Measurements from ENCODE around the gene MAML2. TPM values are rescaled to one million over a fixed set of nuclear protein-coding genes. Genes with fewer than 3 reads are reported as not detected.
A peak's percentile ranks its signal among the peaks of the same experiment; 100 is the strongest.

MAML2 gene
- total RNA-seq (2021; ENCODE audit: unreplicated experiment) (2.9 TPM), Bru-seq, nascent RNA (percentile 55 among the genes with signal in this experiment), BruChase-seq, experiment 1, labeled RNA remaining after a 2-hour chase (percentile 53 among the genes with signal in this experiment), BruChase-seq, experiment 2, labeled RNA remaining after a 6-hour chase (percentile 52 among the genes with signal in this experiment)
- 1.9 TPM for polyA plus RNA-seq (2012; ENCODE audit: insufficient read length)
- long read RNA-seq, partial matches to known transcripts, result 0 of 2 reads
- long read RNA-seq, other reads (novel, unspliced or antisense), result 1 of 2 reads

DNA sequence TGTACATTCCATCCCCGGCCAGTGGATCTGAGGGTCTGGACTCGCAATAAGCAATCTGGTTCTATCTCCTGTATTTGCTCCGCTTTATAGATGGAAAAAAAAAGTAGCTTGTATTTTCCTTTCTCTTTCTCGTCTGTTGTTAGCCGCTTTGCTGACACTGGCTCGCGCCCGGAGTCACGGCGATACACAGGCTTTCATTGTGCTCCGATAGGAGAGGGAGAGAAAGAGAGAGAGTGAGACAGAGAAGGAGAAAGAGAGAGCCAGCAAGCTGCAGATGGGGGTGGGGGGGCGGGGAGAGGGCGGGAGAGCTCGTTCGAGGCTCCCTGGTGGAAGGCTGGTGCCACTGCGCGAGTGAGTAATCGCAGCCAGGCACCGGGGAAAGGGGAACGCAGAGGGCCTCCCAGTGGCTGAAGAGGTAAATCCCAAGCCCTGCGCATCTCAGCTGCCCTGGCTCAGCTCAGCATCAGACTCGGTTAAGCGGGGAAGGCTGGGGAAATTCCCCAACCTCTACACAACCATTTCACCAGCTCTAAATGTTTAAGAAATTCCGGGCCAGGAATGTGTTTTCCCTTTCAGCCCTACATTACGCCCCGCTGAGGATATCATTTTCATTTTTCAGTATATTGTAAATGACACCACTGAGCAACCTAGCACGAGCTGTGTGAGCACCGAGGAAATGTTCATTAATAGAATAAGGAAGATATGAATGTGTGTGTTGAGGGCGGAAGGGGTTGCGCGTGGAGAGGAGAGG lies at the start of gene MAML2:
MAML2 (minus strand) TSS at position 235 of the 751 bp plus-strand sequence. CDS start 1,300 bp downstream, outside the sequence.
- peaks cover 34% of the 10 kb centered on the region for H3K4me1 ChIP-seq (ENCODE audit: control insufficient read depth, insufficient read depth, low read length)
- peak; percentile 89 for DNase-seq (ENCODE audit: low read depth, low spot score)
- H3K27ac ChIP-seq (ENCODE audit: low read length), result peak within 1 kb of the TSS; percentile 48
- in situ Hi-C loops (cut with HindIII; ENCODE audit: low pct_unique_long_range_greater_than_20kb, low sequenced_read_pairs) (no loop called here), intact Hi-C loops (cut with micrococcal nuclease; ENCODE audit: unreplicated experiment) (loop anchor here (1.0 to 10.0 kb wide), 4 partner anchors 101 to 506 kb away; partner anchors contain the start of gene MTMR2)
- H3K36me3 ChIP-seq (ENCODE audit: control insufficient read depth, insufficient read depth, low read length), result no peaks in the 10 kb centered on the region
- CTCF ChIA-PET, result interaction anchor here (0.5 to 3.3 kb wide), 32 partner anchors 13 to 1191 kb away, joined by 3 to 33 read pairs (median 4); partner anchors contain the start of genes CCDC82 and JRKL
- peak; percentile 96 for ATAC-seq
- TF ChIP-seq CTCF (IDR thresholded peaks at IDR 0.05), result peak; percentile 99
- TF ChIP-seq, protein P1, sequence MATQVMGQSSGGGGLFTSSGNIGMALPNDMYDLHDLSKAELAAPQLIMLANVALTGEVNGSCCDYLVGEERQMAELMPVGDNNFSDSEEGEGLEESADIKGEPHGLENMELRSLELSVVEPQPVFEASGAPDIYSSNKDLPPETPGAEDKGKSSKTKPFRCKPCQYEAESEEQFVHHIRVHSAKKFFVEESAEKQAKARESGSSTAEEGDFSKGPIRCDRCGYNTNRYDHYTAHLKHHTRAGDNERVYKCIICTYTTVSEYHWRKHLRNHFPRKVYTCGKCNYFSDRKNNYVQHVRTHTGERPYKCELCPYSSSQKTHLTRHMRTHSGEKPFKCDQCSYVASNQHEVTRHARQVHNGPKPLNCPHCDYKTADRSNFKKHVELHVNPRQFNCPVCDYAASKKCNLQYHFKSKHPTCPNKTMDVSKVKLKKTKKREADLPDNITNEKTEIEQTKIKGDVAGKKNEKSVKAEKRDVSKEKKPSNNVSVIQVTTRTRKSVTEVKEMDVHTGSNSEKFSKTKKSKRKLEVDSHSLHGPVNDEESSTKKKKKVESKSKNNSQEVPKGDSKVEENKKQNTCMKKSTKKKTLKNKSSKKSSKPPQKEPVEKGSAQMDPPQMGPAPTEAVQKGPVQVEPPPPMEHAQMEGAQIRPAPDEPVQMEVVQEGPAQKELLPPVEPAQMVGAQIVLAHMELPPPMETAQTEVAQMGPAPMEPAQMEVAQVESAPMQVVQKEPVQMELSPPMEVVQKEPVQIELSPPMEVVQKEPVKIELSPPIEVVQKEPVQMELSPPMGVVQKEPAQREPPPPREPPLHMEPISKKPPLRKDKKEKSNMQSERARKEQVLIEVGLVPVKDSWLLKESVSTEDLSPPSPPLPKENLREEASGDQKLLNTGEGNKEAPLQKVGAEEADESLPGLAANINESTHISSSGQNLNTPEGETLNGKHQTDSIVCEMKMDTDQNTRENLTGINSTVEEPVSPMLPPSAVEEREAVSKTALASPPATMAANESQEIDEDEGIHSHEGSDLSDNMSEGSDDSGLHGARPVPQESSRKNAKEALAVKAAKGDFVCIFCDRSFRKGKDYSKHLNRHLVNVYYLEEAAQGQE (IDR thresholded peaks at IDR 0.05; ENCODE audit: insufficient read depth in 1 of 2, low read depth in 2 of 2, low read length in 1 of 2), result 0 out of 4 replicates have a peak, but pooled peaks of 1 of the 2 experiments have one; percentile 53
- no peak for TF ChIP-seq TCF7L2 (IDR thresholded peaks at IDR 0.05; ENCODE audit: low read depth, low read length)
- TF ChIP-seq SIN3A (IDR thresholded peaks at IDR 0.05; ENCODE audit: borderline replicate concordance, insufficient read depth, low read depth, low read length), result no peak
- no peaks in the 10 kb centered on the region for H3K9me3 ChIP-seq (ENCODE audit: control insufficient read depth, insufficient read depth, low read depth, low read length)
- H3K4me3 ChIP-seq (ENCODE audit: low read depth in 2 of 2, low read length in 2 of 2), result peak within 1 kb of the TSS; percentile 49 to 77
- no TSS peak for BruUV-seq (replicated peaks)
- POLR2A ChIA-PET, result interaction anchor here (0.6 to 2.4 kb wide), 7 partner anchors 10 to 414 kb away, joined by 3 to 13 read pairs (median 5); partner anchors contain the start of genes CCDC82 and JRKL
- no peaks in the 10 kb centered on the region for H3K27me3 ChIP-seq (ENCODE audit: control insufficient read depth, insufficient read depth, low read length)

- DNase-seq (ENCODE audit: low read depth, low spot score) (no peak), ATAC-seq (no peak)
- Histone ChIP-seq H3K4me3 (ENCODE audit: low read depth in 2 of 2, low read length in 2 of 2) (no peak overlapping the region), H3K36me3 (ENCODE audit: control insufficient read depth, insufficient read depth, low read length) (peaks cover 2% of the 10 kb centered on the region; the same call in 1 of the 2 replicates), H3K27ac (ENCODE audit: low read length) (no peak overlapping the region), H3K4me1 (ENCODE audit: control insufficient read depth, insufficient read depth, low read length) (peaks cover 24% of the 10 kb centered on the region), H3K9me3 (ENCODE audit: control insufficient read depth, insufficient read depth, low read depth, low read length) (no peaks in the 10 kb centered on the region), H3K27me3 (ENCODE audit: control insufficient read depth, insufficient read depth, low read length) (no peaks in the 10 kb centered on the region)
- in situ Hi-C loops (cut with HindIII; ENCODE audit: low pct_unique_long_range_greater_than_20kb, low sequenced_read_pairs) (no loop called here), intact Hi-C loops (cut with micrococcal nuclease; ENCODE audit: unreplicated experiment) (loop anchor here (10.0 kb wide), 2 partner anchors 337 to 557 kb away; no protein-coding TSS in a partner anchor)
- CTCF ChIA-PET, result no interaction called here
- TF ChIP-seq CTCF (IDR thresholded peaks at IDR 0.05) (peak; percentile 11; the same call in 1 of the 2 replicates), SIN3A (IDR thresholded peaks at IDR 0.05; ENCODE audit: borderline replicate concordance, insufficient read depth, low read depth, low read length) (no peak)
- POLR2A ChIA-PET, result no interaction called here
- BruUV-seq (replicated peaks), result no TSS peak
Observed at GRCh38 chr11:96391698-96392307, 48.8 kb upstream of the MAML2 start.

Data from Panc1 (cell line).